Measurements from ENCODE around the gene ZNF48. TPM values are rescaled to one million over a fixed set of nuclear protein-coding genes. Genes with fewer than 3 reads are reported as not detected.

Gene ZNF48
- polyA plus RNA-seq, 1 donor (not counting 4 experiments of a cell fraction or from before 2014, with no cell fraction given): 4.3 TPM

GRCh38 chr16:30416047-30416603, 20.9 kb downstream of the ZNF48 start:
- H3K4me2 ChIP-seq (ENCODE audit: control insufficient read depth, extremely low read depth, insufficient read depth, low read depth, low read length): no peak overlapping the region
- TF ChIP-seq CTCF (optimal IDR thresholded peaks at IDR 0.05 in 1 of 3, IDR thresholded peaks at IDR 0.05 in 1 of 3, conservative IDR thresholded peaks at IDR 0.05 in 1 of 3; ENCODE audit: extremely low read depth in 1 of 3, insufficient read depth in 2 of 3, low read length in 3 of 3) (no peak), EZH2 (IDR thresholded peaks at IDR 0.05; ENCODE audit: low read length) (no peak)
- peaks cover 14% of the 10 kb centered on the region for H3K4me1 ChIP-seq (ENCODE audit: control insufficient read depth, extremely low read depth, insufficient read depth, low read length)
- H3K4me3 ChIP-seq (ENCODE audit: control insufficient read depth in 2 of 3, extremely low read depth in 1 of 3, insufficient read depth in 2 of 3, low read depth in 1 of 3, low read length in 3 of 3): no peak overlapping the region
- H3K36me3 ChIP-seq (ENCODE audit: control insufficient read depth in 2 of 2, extremely low read depth in 1 of 2, insufficient read depth in 2 of 2, low read length in 2 of 2): peaks cover 7 to 10% of the 10 kb centered on the region in 2 experiments
- H3K27me3 ChIP-seq (ENCODE audit: control insufficient read depth, extremely low read depth, insufficient read depth, low read length): no peaks in the 10 kb centered on the region
- DNase-seq (ENCODE audit: low read depth, low spot score) (no peak), FAIRE-seq (no peak)
- H3K9ac ChIP-seq (ENCODE audit: control insufficient read depth, extremely low read depth, insufficient read depth, low read length): no peak overlapping the region
- dilution Hi-C loops (cut with MboI; ENCODE audit: extremely low pct_ligation_motif_present, low sequenced_read_pairs): no loop called here
- H4K20me1 ChIP-seq (ENCODE audit: control insufficient read depth, extremely low read depth, insufficient read depth, low read length): no peaks in the 10 kb centered on the region
- no peak overlapping the region for H2AFZ ChIP-seq (ENCODE audit: control insufficient read depth, low read length)
- H3K9me3 ChIP-seq (ENCODE audit: control insufficient read depth, low read depth, low read length): no peaks in the 10 kb centered on the region
- H3K9me1 ChIP-seq (ENCODE audit: control insufficient read depth, extremely low read depth, insufficient read depth, low read length): no peaks in the 10 kb centered on the region
- H3K79me2 ChIP-seq (ENCODE audit: control insufficient read depth, insufficient read depth, low read length): no peaks in the 10 kb centered on the region
- H3K27ac ChIP-seq (ENCODE audit: control insufficient read depth, insufficient read depth, low read length): no peak overlapping the region

GRCh38 chr16:30416624-30417528, 21.7 kb downstream of the ZNF48 start:
- Histone ChIP-seq H3K79me2 (ENCODE audit: control insufficient read depth, insufficient read depth, low read length) (no peaks in the 10 kb centered on the region), H3K4me1 (ENCODE audit: control insufficient read depth, extremely low read depth, insufficient read depth, low read length) (peaks cover 14% of the 10 kb centered on the region), H3K9ac (ENCODE audit: control insufficient read depth, extremely low read depth, insufficient read depth, low read length) (peak overlapping the region; percentile 64), H3K36me3 (ENCODE audit: control insufficient read depth in 2 of 2, extremely low read depth in 1 of 2, insufficient read depth in 2 of 2, low read length in 2 of 2) (peaks cover 9% of the 10 kb centered on the region in 2 experiments), H3K27me3 (ENCODE audit: control insufficient read depth, extremely low read depth, insufficient read depth, low read length) (no peaks in the 10 kb centered on the region), H3K9me1 (ENCODE audit: control insufficient read depth, extremely low read depth, insufficient read depth, low read length) (no peaks in the 10 kb centered on the region), H3K4me2 (ENCODE audit: control insufficient read depth, extremely low read depth, insufficient read depth, low read depth, low read length) (peak overlapping the region; percentile 72), H4K20me1 (ENCODE audit: control insufficient read depth, extremely low read depth, insufficient read depth, low read length) (no peaks in the 10 kb centered on the region), H3K27ac (ENCODE audit: control insufficient read depth, insufficient read depth, low read length) (no peak overlapping the region), H3K4me3 (ENCODE audit: control insufficient read depth in 2 of 3, extremely low read depth in 1 of 3, insufficient read depth in 2 of 3, low read depth in 1 of 3, low read length in 3 of 3) (peak overlapping the region; percentile 39 to 65 (median 64)), H2AFZ (ENCODE audit: control insufficient read depth, low read length) (peak overlapping the region; percentile 78), H3K9me3 (ENCODE audit: control insufficient read depth, low read depth, low read length) (no peaks in the 10 kb centered on the region)
- dilution Hi-C loops (cut with MboI; ENCODE audit: extremely low pct_ligation_motif_present, low sequenced_read_pairs): no loop called here
- DNase-seq (ENCODE audit: low read depth, low spot score) (no peak), FAIRE-seq (no peak)
- TF ChIP-seq EZH2 (IDR thresholded peaks at IDR 0.05; ENCODE audit: low read length) (no peak), CTCF (optimal IDR thresholded peaks at IDR 0.05 in 1 of 3, IDR thresholded peaks at IDR 0.05 in 1 of 3, conservative IDR thresholded peaks at IDR 0.05 in 1 of 3; ENCODE audit: extremely low read depth in 1 of 3, insufficient read depth in 2 of 3, low read length in 3 of 3) (no peak)
